GM23248 (cell line): Measurements from ENCODE around the gene NLRP9.

Source experiments
- EZH2 ChIP-seq: fragments of 200-600 bp; sonication (generic); IDR thresholded peaks from 2 replicates; pipeline ENCODE4 v1.6.1; 2018; ENCODE audit warnings: antibody characterized with exemption, mild to moderate bottlenecking; ENCODE audit not compliant: insufficient read depth, poor library complexity, severe bottlenecking
- EZH2phosphoT487 ChIP-seq: fragments of 200-600 bp; sonication (generic); IDR thresholded peaks from 2 replicates; pipeline ENCODE4 v1.6.1; 2018; ENCODE audit warnings: antibody characterized with exemption, moderate library complexity, mild to moderate bottlenecking, low read depth; ENCODE audit not compliant: insufficient read depth

DNA sequence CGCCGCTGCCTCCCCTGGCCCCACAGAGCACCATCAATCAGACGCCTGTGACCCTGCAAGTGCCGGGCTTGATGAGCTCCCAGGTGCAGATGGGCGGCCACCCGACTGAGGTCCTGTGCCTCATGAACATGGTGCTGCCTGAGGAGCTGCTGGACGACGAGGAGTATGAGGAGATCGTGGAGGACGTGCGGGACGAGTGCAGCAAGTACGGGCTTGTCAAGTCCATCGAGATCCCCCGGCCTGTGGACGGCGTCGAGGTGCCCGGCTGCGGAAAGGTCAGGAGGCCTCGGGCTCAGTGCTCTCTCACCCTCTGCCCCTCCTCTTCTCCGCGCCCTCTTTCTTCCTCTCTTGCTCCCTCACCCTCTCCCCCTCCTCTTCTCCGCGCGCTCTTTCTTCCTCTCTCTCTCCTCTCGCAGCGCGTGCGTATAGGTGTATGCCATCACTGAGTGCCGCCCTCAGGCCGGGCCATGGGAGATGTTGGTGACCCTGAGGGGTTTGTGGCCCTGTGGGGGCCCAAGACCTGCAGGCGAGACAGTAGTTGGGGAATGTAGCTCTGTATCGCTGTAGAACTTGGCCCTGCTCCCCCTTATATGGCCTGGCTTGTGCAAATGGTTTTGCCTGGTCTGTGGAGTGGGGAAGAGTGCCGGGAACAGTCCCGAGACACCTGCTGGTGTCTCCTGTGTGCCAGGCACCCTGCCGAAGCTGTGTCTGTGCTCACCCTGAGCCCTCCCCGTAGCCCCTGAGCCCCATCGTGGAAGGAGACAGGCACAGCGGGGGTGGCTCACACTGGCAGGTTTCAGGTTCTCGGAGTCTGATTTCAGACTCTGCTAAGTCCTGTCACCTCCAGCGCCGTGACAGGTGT lies 68.6 kb downstream of the NLRP9 start:
- no peak for TF ChIP-seq EZH2
- TF ChIP-seq EZH2phosphoT487 = no peak
